ENCODE results near the gene LSM11.

Gene LSM11

GRCh38 chr5:157799578-157799977 is 56.1 kb downstream of the LSM11 start:
- no peak overlapping the region for H3K27ac Mint-ChIP-seq
- no peak for TF ChIP-seq CTCF (IDR thresholded peaks at IDR 0.05)
- no peaks in the 10 kb centered on the region for H3K9me3 Mint-ChIP-seq
- H3K4me3 Mint-ChIP-seq, result no peak overlapping the region
- peaks cover 51% of the 10 kb centered on the region for H3K36me3 Mint-ChIP-seq (ENCODE audit: low read depth)
- H3K4me1 Mint-ChIP-seq, result no peaks in the 10 kb centered on the region
- H3K27me3 Mint-ChIP-seq (ENCODE audit: low read depth, poor library complexity), result no peaks in the 10 kb centered on the region
- DNase-seq, result no peak

GRCh38 chr5:157800137-157800536 is 56.6 kb downstream of the LSM11 start:
- Mint-ChIP-seq H3K36me3 (ENCODE audit: low read depth) (peaks cover 55% of the 10 kb centered on the region), H3K4me1 (no peaks in the 10 kb centered on the region), H3K27ac (no peak overlapping the region), H3K9me3 (no peaks in the 10 kb centered on the region), H3K27me3 (ENCODE audit: low read depth, poor library complexity) (no peaks in the 10 kb centered on the region), H3K4me3 (no peak overlapping the region)
- TF ChIP-seq CTCF (IDR thresholded peaks at IDR 0.05), result no peak
- DNase-seq, result no peak

DNA sequence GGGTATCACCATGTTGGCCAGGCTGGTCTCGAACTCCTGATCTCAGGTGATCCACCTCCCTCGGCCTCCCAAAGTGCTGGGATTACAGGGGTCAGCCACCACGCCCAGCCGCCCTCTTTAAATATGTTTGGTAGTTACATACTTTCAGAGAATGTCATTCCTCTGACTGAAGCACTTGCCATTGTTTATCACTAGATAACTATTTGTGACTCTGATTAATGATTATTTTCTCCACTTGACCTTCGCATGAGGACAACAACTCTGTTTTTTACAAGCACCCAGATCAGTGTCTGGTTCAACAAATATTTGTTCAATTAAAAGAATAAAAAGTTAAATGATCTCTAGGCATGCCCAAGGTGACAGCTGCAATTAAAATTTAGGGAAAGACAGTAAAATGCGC is 59.2 kb downstream of the LSM11 start:
- no peak for TF ChIP-seq CTCF (IDR thresholded peaks at IDR 0.05)
- H3K4me1 Mint-ChIP-seq, result no peaks in the 10 kb centered on the region
- no peaks in the 10 kb centered on the region for H3K9me3 Mint-ChIP-seq
- no peak overlapping the region for H3K4me3 Mint-ChIP-seq
- peaks cover 48% of the 10 kb centered on the region for H3K36me3 Mint-ChIP-seq (ENCODE audit: low read depth)
- H3K27ac Mint-ChIP-seq, result no peak overlapping the region
- no peaks in the 10 kb centered on the region for H3K27me3 Mint-ChIP-seq (ENCODE audit: low read depth, poor library complexity)
- DNase-seq, result no peak

DNA sequence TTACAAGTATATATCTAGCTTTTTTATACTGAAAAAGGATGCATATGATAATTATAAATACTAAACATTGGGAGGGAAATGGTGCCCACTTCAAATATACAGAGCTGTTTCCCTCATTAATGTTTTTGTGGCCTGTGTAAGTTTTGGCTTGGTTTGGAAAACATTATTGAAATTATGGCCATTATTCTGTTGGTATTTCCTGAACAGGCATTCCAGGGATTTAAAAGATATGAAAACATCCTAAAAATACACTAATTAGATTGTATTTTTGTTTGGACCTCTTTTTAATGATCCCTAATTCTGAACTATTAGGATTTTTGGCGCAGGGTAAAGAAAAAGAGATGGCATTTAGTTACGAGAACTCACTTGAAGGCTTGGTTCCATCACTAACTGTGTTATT is 64.5 kb downstream of the LSM11 start:
- H3K27me3 Mint-ChIP-seq (ENCODE audit: low read depth, poor library complexity), result no peaks in the 10 kb centered on the region
- H3K36me3 Mint-ChIP-seq (ENCODE audit: low read depth), result peaks cover 62% of the 10 kb centered on the region
- H3K9me3 Mint-ChIP-seq, result no peaks in the 10 kb centered on the region
- H3K4me3 Mint-ChIP-seq, result no peak overlapping the region
- H3K27ac Mint-ChIP-seq, result peak overlapping the region; percentile 12
- no peak for DNase-seq
- no peak for TF ChIP-seq CTCF (IDR thresholded peaks at IDR 0.05)
- no peaks in the 10 kb centered on the region for H3K4me1 Mint-ChIP-seq
